Measurements from ENCODE around the gene TPPP2.

GRCh38 chr14:21066882-21067502 is 37.0 kb downstream of the TPPP2 start:
- no peak for TF ChIP-seq REST (IDR thresholded peaks at IDR 0.05; ENCODE audit: insufficient read depth in 1 of 2, low read depth in 2 of 2, low read length in 2 of 2)
- no peak for TF ChIP-seq POLR2AphosphoS5 (IDR thresholded peaks at IDR 0.05; ENCODE audit: low read depth, low read length)
- no peak for TF ChIP-seq TAF1 (IDR thresholded peaks at IDR 0.05; ENCODE audit: borderline replicate concordance, insufficient read depth, low read length)
- no peak for TF ChIP-seq FOXP2 (optimal IDR thresholded peaks at IDR 0.05; ENCODE audit: borderline replicate concordance, extremely low read depth, extremely low read length, insufficient read depth)
